ENCODE results near the gene LMTK2.

LMTK2 gene

GRCh38 chr7:98175260-98175940, 68.7 kb downstream of the LMTK2 start:
- DNase-seq (ENCODE audit: low read depth), result no peak

- DNase-seq (ENCODE audit: low read depth), result no peak
Measured at GRCh38 chr7:98177553-98177952, 70.9 kb downstream of the LMTK2 start.

- DNase-seq (ENCODE audit: low read depth), result no peak
Measured at GRCh38 chr7:98178321-98178720, 71.7 kb downstream of the LMTK2 start.

- DNase-seq (ENCODE audit: low read depth), result no peak
Measured at GRCh38 chr7:98178762-98179490, 72.3 kb downstream of the LMTK2 start.

GRCh38 chr7:98180751-98181150, 74.1 kb downstream of the LMTK2 start:
- no peak for DNase-seq (ENCODE audit: low read depth)

DNA sequence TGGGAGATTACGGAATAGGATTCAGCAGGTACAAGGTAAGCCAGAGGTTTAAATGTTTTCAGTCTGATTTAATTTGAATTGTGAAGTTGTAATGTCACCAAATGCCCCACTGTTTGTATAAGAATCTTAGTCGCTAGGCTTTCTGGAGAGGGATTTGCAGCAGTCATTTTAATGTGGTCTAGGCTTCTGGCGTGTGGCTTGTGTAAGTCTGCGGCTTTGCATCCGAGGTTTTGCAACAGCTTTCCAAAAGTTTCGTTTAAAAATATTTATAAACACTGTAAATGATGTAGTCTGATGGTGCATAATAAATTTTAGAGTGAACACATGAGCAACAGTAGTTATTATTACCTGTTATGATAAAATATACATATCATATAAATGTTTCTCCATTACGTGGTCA, 78.4 kb downstream of the LMTK2 start:
- DNase-seq (ENCODE audit: low read depth), result no peak

- no peak for DNase-seq (ENCODE audit: low read depth)
Measured at GRCh38 chr7:98186452-98187137, 79.9 kb downstream of the LMTK2 start.

- no peak for DNase-seq (ENCODE audit: low read depth)
Measured at GRCh38 chr7:98187138-98187502, 80.5 kb downstream of the LMTK2 start.

DNA sequence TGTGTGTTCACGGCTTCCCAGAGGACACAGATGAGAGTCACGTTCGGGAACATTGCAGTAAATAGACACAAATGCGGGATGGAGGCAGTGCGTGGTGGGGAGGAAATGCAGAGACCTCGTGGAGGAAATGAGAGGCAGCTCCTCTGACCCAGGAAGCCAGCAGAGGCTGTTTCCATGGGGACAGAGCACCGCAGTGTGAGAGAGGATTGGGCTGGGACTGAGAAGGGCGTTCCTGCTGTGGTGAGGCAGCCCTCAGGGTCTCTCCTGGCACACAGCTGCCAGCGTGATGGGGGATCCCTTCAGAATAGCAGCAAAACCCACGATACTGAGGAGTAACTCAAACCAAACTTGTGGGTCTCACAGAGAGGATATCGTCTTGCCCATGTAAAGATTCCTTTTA, 82.9 kb downstream of the LMTK2 start:
- no peak for DNase-seq (ENCODE audit: low read depth)

DNA sequence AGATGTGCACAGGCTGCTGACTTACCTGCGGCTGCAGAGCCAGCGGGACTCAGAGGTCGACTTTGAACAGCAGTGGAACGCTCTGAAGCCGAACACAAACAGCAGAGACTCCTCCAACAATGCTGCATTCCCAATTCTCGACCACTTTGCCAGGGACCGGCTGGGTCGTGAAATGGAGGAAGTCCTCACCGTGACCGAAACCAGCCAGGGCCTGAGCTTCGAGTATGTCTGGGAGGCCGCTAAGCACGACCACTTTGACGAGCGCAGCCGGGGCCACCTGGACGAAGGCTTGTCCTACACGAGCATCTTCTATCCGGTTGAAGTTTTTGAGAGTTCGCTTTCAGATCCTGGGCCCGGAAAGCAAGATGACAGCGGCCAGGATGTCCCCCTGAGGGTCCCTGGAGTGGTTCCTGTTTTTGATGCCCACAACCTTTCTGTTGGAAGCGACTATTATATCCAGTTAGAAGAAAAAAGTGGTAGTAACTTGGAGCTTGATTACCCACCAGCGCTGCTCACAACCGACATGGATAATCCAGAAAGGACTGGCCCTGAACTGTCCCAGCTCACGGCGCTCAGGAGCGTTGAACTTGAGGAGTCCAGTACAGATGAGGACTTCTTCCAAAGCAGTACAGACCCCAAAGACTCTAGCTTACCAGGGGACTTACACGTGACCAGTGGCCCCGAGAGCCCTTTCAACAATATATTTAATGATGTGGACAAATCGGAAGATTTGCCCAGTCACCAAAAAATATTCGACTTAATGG, 85.2 kb downstream of the LMTK2 start:
- DNase-seq (ENCODE audit: low read depth), result no peak

DNA sequence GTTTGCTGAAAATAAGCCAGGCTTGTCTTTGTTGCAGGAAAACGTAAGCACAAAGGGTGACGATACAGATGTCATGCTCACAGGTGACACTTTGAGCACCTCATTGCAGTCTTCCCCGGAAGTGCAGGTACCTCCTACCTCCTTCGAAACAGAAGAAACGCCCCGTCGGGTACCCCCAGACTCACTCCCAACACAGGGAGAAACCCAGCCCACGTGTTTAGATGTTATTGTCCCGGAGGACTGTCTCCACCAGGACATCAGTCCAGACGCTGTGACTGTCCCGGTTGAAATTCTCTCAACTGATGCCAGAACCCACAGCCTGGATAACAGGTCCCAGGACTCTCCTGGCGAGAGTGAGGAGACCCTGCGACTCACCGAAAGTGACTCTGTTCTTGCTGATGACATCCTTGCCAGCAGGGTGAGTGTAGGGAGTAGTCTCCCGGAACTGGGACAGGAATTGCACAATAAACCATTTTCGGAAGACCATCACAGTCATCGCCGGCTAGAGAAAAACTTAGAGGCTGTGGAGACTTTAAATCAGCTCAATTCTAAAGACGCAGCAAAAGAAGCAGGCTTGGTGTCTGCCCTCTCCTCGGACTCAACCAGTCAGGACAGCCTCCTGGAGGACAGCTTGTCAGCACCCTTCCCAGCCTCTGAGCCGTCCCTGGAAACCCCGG, 86.3 kb downstream of the LMTK2 start:
- no peak for DNase-seq (ENCODE audit: low read depth)

DNA sequence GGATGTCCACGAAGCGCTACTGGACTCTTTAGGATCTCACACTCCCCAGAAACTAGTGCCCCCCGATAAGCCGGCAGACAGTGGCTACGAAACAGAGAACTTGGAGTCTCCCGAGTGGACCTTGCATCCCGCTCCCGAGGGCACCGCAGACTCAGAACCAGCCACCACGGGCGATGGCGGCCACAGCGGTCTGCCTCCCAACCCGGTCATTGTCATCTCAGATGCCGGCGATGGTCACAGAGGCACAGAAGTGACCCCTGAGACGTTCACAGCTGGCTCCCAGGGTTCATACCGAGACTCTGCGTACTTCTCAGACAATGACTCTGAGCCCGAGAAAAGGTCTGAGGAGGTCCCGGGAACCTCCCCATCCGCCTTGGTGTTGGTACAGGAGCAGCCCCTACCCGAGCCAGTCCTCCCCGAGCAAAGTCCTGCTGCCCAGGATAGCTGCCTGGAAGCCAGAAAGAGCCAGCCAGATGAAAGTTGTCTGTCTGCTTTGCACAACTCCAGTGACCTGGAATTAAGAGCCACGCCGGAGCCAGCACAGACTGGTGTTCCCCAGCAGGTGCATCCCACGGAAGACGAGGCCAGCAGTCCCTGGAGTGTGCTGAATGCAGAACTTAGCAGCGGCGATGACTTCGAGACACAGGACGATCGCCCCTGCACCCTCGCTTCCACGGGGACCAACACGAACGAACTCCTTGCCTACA, 87.0 kb downstream of the LMTK2 start:
- no peak for DNase-seq (ENCODE audit: low read depth)

GRCh38 chr7:98194186-98194585, 87.5 kb downstream of the LMTK2 start:
- DNase-seq (ENCODE audit: low read depth), result no peak

GRCh38 chr7:98194672-98195457, 88.2 kb downstream of the LMTK2 start:
- no peak for DNase-seq (ENCODE audit: low read depth)

- no peak for DNase-seq (ENCODE audit: low read depth)
Measured at GRCh38 chr7:98196706-98197605, 90.3 kb downstream of the LMTK2 start.

- no peak for DNase-seq (ENCODE audit: low read depth)
Measured at GRCh38 chr7:98199131-98199530, 92.5 kb downstream of the LMTK2 start.

GRCh38 chr7:98200364-98200763, 93.7 kb downstream of the LMTK2 start:
- no peak for DNase-seq (ENCODE audit: low read depth)

- peak; percentile 36 for DNase-seq (ENCODE audit: low read depth)
Measured at GRCh38 chr7:98202367-98203195, 95.9 kb downstream of the LMTK2 start.

Data from activated T-cell treated with anti-CD3 and anti-CD28 coated beads for 1 hour (primary cell).